Body of pancreas (tissue), 4 donors: ENCODE measurements around the gene PLEKHA7. TPM values are rescaled to one million over a fixed set of nuclear protein-coding genes. Genes with fewer than 3 reads are reported as not detected.

ENCODE experiments used
- ATAC-seq: fragments of 150-250 bp; one replicate; pipeline ENCODE4 v1.9.1; 2016
- DNase-seq, 4 donors: peaks; one replicate each; pipeline ENCODE4 v3.0.0-alpha.2; 2019
- H3K27ac ChIP-seq, 4 donors: fragments of 200-600 bp; sonication (generic); 1 replicate in 3 of 4; 2 replicates in 1 of 4; pipeline versions ENCODE4 v1.5.1 to v1.6.1; 2016 to 2019; ENCODE audit warnings: mild to moderate bottlenecking in 1 of 4, mixed read lengths in 1 of 4, moderate library complexity in 1 of 4
- H3K27me3 ChIP-seq, 2 donors: fragments of 200-600 bp; sonication (generic); one replicate each; pipeline ENCODE4 v1.6.0; 2016; ENCODE audit warnings: mild to moderate bottlenecking in 1 of 2
- H3K36me3 ChIP-seq, 2 donors: fragments of 200-600 bp; sonication (generic); replicated peaks in 1 of 2; 2 replicates each; pipeline ENCODE4 v1.5.1; 2016; ENCODE audit warnings: low read depth in 2 of 2; ENCODE audit not compliant: insufficient read depth in 1 of 2
- H3K4me1 ChIP-seq: fragments of 200-600 bp; sonication (generic); one replicate; pipeline ENCODE4 v1.6.0; 2016
- H3K4me3 ChIP-seq, 2 donors: fragments of 200-600 bp; sonication (generic); 1 replicate in 1 of 2; 2 replicates in 1 of 2; pipeline ENCODE4 v1.5.1; 2016 to 2019
- H3K9me3 ChIP-seq, 3 donors: fragments of 200-600 bp; sonication (generic); 1 replicate in 2 of 3; 2 replicates in 1 of 3; pipeline ENCODE4 v1.5.1; 2016
- CTCF ChIP-seq, 7 experiments: fragments of 450-650 bp in 4 of 7; fragments of 200-600 bp in 3 of 7; sonication (generic) in 3 of 7; IDR thresholded peaks; one replicate each; pipeline ENCODE4 v1.5.1; 2016 to 2019; ENCODE audit warnings: antibody characterized with exemption in 7 of 7
- POLR2A ChIP-seq, 3 donors: fragments of 450-650 bp; IDR thresholded peaks; one replicate each; pipeline ENCODE4 v1.6.1; 2016; ENCODE audit warnings: antibody characterized with exemption in 3 of 3, mild to moderate bottlenecking in 2 of 3
- WGBS, 2 donors: methylation state at CpG; one replicate each; pipeline ENCODE4 v1.1.5; 2017; 5-methylcytosine and 5-hydroxymethylcytosine counted together
- intact Hi-C: fragments of 100-400 bp; cut with DNase I; formaldehyde crosslinking; loops from one replicate; pipeline ENCODE4 v1.15.1; 2023
- total RNA-seq, 2 donors: library from RNA; depleted of rRNA; stranded (reverse); fragments of >200 nt; gene quantifications; one replicate each; pipeline ENCODE4 v1.1.0, GENCODE V29; 2016

The PLEKHA7 gene
- total RNA-seq, 2 donors from 2014 or later, result 30.4 to 34.6 TPM

GRCh38 chr11:16801288-16801980 lies 212.8 kb downstream of the PLEKHA7 start:
- WGBS, 2 donors, result 92 to 93% methylated on average over 9 to 10 of the region's 10 CpGs
- Histone ChIP-seq H3K4me3 (no peak overlapping the region), H3K36me3 (no peaks in the 10 kb centered on the region), H3K27me3 (no peaks in the 10 kb centered on the region), H3K4me1 (no peaks in the 10 kb centered on the region), H3K27ac (no peak overlapping the region), H3K9me3 (no peaks in the 10 kb centered on the region)
- DNase-seq (no peak), ATAC-seq (no peak)
- intact Hi-C loops, result no loop called here
- TF ChIP-seq POLR2A (IDR thresholded peaks at IDR 0.05), result no peak
- TF ChIP-seq CTCF (IDR thresholded peaks at IDR 0.05), result no peak

GRCh38 chr11:16800382-16800781 lies 213.8 kb downstream of the PLEKHA7 start:
- H3K4me3 ChIP-seq, result no peak overlapping the region
- DNase-seq (no peak), ATAC-seq (no peak)
- H3K27ac ChIP-seq, result no peak overlapping the region
- no peaks in the 10 kb centered on the region for H3K4me1 ChIP-seq
- no peaks in the 10 kb centered on the region for H3K27me3 ChIP-seq
- intact Hi-C loops, result no loop called here
- TF ChIP-seq CTCF (IDR thresholded peaks at IDR 0.05) (no peak), POLR2A (IDR thresholded peaks at IDR 0.05) (no peak)
- no peaks in the 10 kb centered on the region for H3K9me3 ChIP-seq
- H3K36me3 ChIP-seq, result no peaks in the 10 kb centered on the region

GRCh38 chr11:16799890-16800289 lies 214.3 kb downstream of the PLEKHA7 start:
- Histone ChIP-seq H3K4me3 (no peak overlapping the region), H3K9me3 (no peaks in the 10 kb centered on the region), H3K27me3 (no peaks in the 10 kb centered on the region), H3K27ac (no peak overlapping the region), H3K4me1 (no peaks in the 10 kb centered on the region), H3K36me3 (no peaks in the 10 kb centered on the region)
- intact Hi-C loops, result no loop called here
- DNase-seq (no peak), ATAC-seq (no peak)
- TF ChIP-seq CTCF (IDR thresholded peaks at IDR 0.05), result no peak

- H3K36me3 ChIP-seq, result peaks cover 0 to under 1% of the 10 kb centered on the region in 2 donors
- DNase-seq, result no peak
- TF ChIP-seq CTCF (IDR thresholded peaks at IDR 0.05), result no peak
- no peak for TF ChIP-seq POLR2A (IDR thresholded peaks at IDR 0.05)
- H3K27ac ChIP-seq, result no peak overlapping the region
- no peaks in the 10 kb centered on the region for H3K27me3 ChIP-seq
- no peaks in the 10 kb centered on the region for H3K4me1 ChIP-seq
- H3K4me3 ChIP-seq, result no peak overlapping the region
- no peaks in the 10 kb centered on the region for H3K9me3 ChIP-seq
- ATAC-seq, result no peak
- WGBS, 2 donors, result 77 to 90% methylated on average over 1 of the region's 1 CpG
- intact Hi-C loops, result no loop called here
These were observed 215.0 kb downstream of the PLEKHA7 start for GRCh38 chr11:16799221-16799620.

GRCh38 chr11:16797776-16798175 lies 216.4 kb downstream of the PLEKHA7 start:
- Histone ChIP-seq H3K36me3 (peaks cover 0 to 4% of the 10 kb centered on the region in 2 donors), H3K27me3 (no peaks in the 10 kb centered on the region), H3K4me1 (no peaks in the 10 kb centered on the region), H3K27ac (no peak overlapping the region), H3K9me3 (no peaks in the 10 kb centered on the region), H3K4me3 (no peak overlapping the region)
- TF ChIP-seq CTCF (IDR thresholded peaks at IDR 0.05), result no peak
- no peak for TF ChIP-seq POLR2A (IDR thresholded peaks at IDR 0.05)
- intact Hi-C loops, result no loop called here
- WGBS, 2 donors, result 75 to 83% methylated on average over 3 of the region's 3 CpGs
- ATAC-seq (no peak), DNase-seq (no peak)
